Measurements from ENCODE around the gene STXBP1.

- TF ChIP-seq POLR2AphosphoS5 (IDR thresholded peaks at IDR 0.05) (peak in 3 of 4 donors; percentile 68 to 84 (median 71)), CTCF (IDR thresholded peaks at IDR 0.05) (no peak), POLR2A (IDR thresholded peaks at IDR 0.05) (peak; percentile 16 to 30)
Observed at GRCh38 chr9:127715470-127716337, 103.6 kb downstream of the STXBP1 start, which contains the start of the genes PTRH1 and TTC16.
